Measurements from ENCODE around the gene ADAMTSL3. TPM values are rescaled to one million over a fixed set of nuclear protein-coding genes. Genes with fewer than 3 reads are reported as not detected.

ADAMTSL3 gene
- total RNA-seq, 1 donor from 2014 or later = 0.67 TPM

- no peak for DNase-seq (ENCODE audit: low read depth)
- Histone ChIP-seq H3K27me3 (ENCODE audit: control insufficient read depth, insufficient read depth, low read length) (no peaks in the 10 kb centered on the region), H3K4me3 (ENCODE audit: low read depth, low read length) (no peak overlapping the region), H3K36me3 (ENCODE audit: control insufficient read depth, insufficient read depth, low read length) (no peaks in the 10 kb centered on the region)
- no peak for TF ChIP-seq CTCF (IDR thresholded peaks at IDR 0.05; ENCODE audit: insufficient read depth, low read length, poor library complexity, severe bottlenecking)
Observed at GRCh38 chr15:83897037-83897436, 243.1 kb downstream of the ADAMTSL3 start.

GRCh38 chr15:83898361-83898760 lies 244.4 kb downstream of the ADAMTSL3 start:
- Histone ChIP-seq H3K4me3 (ENCODE audit: low read depth, low read length) (no peak overlapping the region), H3K27me3 (ENCODE audit: control insufficient read depth, insufficient read depth, low read length) (no peaks in the 10 kb centered on the region), H3K36me3 (ENCODE audit: control insufficient read depth, insufficient read depth, low read length) (no peaks in the 10 kb centered on the region)
- no peak for TF ChIP-seq CTCF (IDR thresholded peaks at IDR 0.05; ENCODE audit: insufficient read depth, low read length, poor library complexity, severe bottlenecking)
- no peak for DNase-seq (ENCODE audit: low read depth)

GRCh38 chr15:83899670-83900069 lies 245.7 kb downstream of the ADAMTSL3 start:
- Histone ChIP-seq H3K27me3 (ENCODE audit: control insufficient read depth, insufficient read depth, low read length) (no peaks in the 10 kb centered on the region), H3K4me3 (ENCODE audit: low read depth, low read length) (no peak overlapping the region), H3K36me3 (ENCODE audit: control insufficient read depth, insufficient read depth, low read length) (no peaks in the 10 kb centered on the region)
- DNase-seq (ENCODE audit: low read depth) = no peak
- no peak for TF ChIP-seq CTCF (IDR thresholded peaks at IDR 0.05; ENCODE audit: insufficient read depth, low read length, poor library complexity, severe bottlenecking)

GRCh38 chr15:83904107-83905040 lies 250.5 kb downstream of the ADAMTSL3 start:
- peak; percentile 38 for DNase-seq (ENCODE audit: low read depth)
- Histone ChIP-seq H3K27me3 (ENCODE audit: control insufficient read depth, insufficient read depth, low read length) (no peaks in the 10 kb centered on the region), H3K36me3 (ENCODE audit: control insufficient read depth, insufficient read depth, low read length) (no peaks in the 10 kb centered on the region), H3K4me3 (ENCODE audit: low read depth, low read length) (no peak overlapping the region)
- no peak for TF ChIP-seq CTCF (IDR thresholded peaks at IDR 0.05; ENCODE audit: insufficient read depth, low read length, poor library complexity, severe bottlenecking)

GRCh38 chr15:83905556-83906273 lies 251.8 kb downstream of the ADAMTSL3 start:
- H3K4me3 ChIP-seq (ENCODE audit: low read depth, low read length) = no peak overlapping the region
- TF ChIP-seq CTCF (IDR thresholded peaks at IDR 0.05; ENCODE audit: insufficient read depth, low read length, poor library complexity, severe bottlenecking) = no peak
- no peaks in the 10 kb centered on the region for H3K36me3 ChIP-seq (ENCODE audit: control insufficient read depth, insufficient read depth, low read length)
- DNase-seq (ENCODE audit: low read depth) = no peak
- no peaks in the 10 kb centered on the region for H3K27me3 ChIP-seq (ENCODE audit: control insufficient read depth, insufficient read depth, low read length)
